ENCODE results near the gene GARRE1.

The GARRE1 gene

DNA sequence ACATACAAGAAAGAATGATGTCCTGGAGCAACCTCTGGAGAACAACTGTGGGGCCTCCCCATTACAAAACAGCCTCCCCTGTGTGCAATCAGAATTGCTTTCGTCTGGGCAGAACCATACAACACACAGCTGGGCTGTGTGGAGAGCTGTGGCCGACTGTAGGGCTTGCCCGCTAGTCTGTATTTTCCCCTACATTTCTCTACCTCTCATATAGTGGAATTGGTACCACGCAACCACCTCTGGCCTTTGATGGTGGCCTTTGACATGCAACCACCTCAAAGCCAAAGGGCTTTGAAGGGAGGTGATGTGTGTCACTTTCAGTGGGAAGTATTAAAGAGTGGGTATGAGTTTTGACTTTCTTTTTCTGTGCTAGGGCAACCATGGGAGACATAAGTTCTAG, 34.0 kb downstream of the GARRE1 start:
- no peak for DNase-seq (ENCODE audit: low read depth)

DNA sequence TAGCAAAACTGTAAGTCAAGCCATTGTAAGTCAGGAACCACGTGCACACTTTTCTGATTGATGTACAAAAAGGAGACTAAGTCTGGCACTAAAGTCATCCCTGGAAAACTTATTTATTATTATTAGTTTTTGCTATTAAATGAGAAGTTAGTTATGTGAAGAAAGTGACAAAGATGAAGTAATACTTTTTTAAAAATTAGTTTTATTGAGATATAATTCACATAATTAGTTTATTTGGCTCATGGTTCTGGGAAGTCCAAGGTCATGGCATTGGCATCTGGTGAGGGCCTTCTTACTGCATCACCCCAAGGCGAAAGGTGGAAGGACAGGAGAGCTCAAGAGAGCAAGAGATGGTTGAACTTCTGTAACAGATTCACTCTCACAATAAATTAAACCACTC, 36.9 kb downstream of the GARRE1 start:
- no peak for DNase-seq (ENCODE audit: low read depth)

DNA sequence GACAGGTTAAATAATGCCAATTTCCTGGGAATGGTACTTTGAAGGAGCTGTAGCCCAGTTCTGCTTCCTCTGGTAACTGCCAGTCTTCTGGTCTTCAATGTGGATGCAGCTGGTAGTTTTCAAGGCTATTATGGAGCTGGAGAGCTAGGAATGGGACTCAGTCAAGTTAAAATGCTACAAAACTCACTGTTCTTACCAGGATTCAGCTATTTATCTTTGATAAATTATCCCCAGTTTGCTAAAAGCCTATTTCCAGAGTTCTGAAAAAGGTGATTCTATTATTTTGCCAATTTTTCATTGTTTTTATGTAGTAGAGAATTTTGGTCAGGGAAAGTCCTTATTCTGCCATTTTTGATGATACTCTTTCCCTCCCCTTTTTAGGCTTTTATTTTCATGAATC, 40.7 kb downstream of the GARRE1 start:
- no peak for DNase-seq (ENCODE audit: low read depth)

DNA sequence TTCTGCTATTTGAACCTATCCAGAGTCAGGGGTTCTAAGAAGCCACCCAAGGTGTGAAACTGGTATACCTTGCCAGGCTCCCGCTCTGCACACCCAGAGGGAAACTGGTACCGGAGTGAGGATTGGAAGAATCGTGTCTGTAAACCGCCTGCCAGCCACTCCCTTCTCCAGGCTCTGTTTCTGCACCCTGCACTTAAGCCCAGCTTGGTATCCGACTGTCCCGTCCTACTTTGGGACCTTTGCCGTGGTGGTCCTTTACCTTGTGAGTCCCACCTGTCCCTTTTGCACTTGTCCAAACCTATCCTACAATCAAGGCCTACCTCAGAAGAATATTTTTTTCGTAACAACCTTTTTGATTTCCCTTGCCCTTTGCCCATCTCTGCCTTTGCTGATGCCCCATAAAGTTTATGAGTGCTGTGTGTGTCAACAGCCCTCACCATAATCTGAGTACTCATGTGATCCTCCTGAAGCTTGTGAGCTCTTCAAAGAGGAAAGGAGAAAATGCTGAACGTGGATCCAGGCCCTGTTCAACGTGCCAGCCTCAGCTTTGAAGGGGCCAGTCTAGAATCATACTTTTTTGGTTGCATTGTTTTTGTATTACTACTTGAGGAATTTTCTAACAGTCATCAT, 44.7 kb downstream of the GARRE1 start:
- DNase-seq (ENCODE audit: low read depth), result no peak

DNA sequence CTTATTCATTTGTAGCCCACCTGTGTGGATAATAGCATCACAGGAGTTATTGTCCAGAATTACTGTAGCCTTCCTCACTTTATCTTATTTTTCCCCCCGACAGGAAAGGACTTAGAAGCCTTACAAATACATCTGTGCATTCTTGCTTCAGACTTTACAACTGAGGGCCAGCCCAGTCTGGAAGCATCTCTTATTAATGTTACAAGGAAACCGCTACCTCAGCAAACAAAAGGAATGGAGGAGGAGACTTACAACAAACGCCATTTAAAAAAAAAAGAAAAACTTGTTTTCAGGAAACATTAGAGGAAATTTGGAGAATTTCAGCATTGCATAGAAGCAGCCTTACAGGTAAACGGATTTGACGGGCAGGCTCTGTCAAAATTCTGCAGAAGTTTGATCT, 45.2 kb downstream of the GARRE1 start:
- no peak for DNase-seq (ENCODE audit: low read depth)

DNA sequence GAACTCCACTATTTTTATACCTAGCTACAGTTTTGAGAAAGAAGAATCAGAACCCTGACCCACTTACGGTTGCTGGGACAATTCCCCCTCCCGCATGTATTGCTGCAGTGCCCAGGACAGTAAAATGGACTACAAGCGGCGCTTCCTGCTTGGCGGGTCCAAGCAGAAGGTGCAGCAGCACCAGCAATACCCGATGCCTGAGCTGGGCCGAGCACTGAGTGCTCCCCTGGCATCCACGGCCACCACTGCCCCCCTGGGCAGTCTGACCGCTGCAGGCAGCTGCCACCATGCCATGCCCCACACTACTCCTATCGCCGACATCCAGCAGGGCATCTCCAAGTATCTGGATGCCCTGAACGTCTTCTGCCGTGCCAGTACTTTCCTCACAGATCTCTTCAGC, 46.0 kb downstream of the GARRE1 start:
- no peak for DNase-seq (ENCODE audit: low read depth)

DNA sequence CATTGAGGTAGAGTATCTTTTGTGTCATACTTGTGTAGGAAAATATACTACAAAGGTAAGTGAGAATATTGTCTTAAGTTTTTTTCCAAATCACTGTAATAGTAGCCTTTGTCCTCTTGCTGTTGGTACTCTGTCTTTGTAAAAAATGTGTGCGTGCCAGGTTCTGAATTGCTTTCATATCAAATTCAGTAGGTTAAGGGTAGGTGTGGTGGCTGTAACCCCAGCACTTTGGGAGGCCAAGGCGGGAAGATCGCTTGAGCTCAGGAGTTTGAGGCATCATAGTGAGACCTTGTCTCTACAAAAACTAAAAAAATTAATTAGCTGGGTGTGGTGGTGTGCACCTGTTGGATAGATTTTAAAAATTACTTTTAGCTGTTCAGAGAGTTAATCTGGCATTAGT, 46.6 kb downstream of the GARRE1 start:
- DNase-seq (ENCODE audit: low read depth), result no peak
